Keratinocyte (primary cell): ENCODE measurements around the gene SLC39A1.

Experiments used
- CTCF ChIP-seq, 3 experiments: IDR thresholded peaks in 1 of 3; conservative IDR thresholded peaks in 1 of 3; optimal IDR thresholded peaks in 1 of 3; 2 replicates in 2 of 3; 3 replicates in 1 of 3; pipeline versions ENCODE3 to v1.5.1; 2011; ENCODE audit warnings: low read length in 3 of 3, mild to moderate bottlenecking in 3 of 3, moderate library complexity in 2 of 3, control low read depth in 1 of 3, inconsistent platforms in 1 of 3; ENCODE audit not compliant: insufficient read depth in 2 of 3; ENCODE audit errors: extremely low read depth in 1 of 3
- EZH2 ChIP-seq: IDR thresholded peaks from one replicate; pipeline ENCODE4 v1.6.1; 2012; ENCODE audit warnings: inconsistent platforms, mild to moderate bottlenecking, low read length, moderate library complexity

GRCh38 chr1:153933955-153934354 is 29.4 kb downstream of the SLC39A1 start:
- TF ChIP-seq CTCF (optimal IDR thresholded peaks at IDR 0.05 in 1 of 3, IDR thresholded peaks at IDR 0.05 in 1 of 3, conservative IDR thresholded peaks at IDR 0.05 in 1 of 3; ENCODE audit: extremely low read depth in 1 of 3, insufficient read depth in 2 of 3, low read length in 3 of 3) (no peak), EZH2 (no peak)
